GM23338 (cell line): ENCODE data around the gene LILRA6. TPM values are rescaled to one million over a fixed set of nuclear protein-coding genes. Genes with fewer than 3 reads are reported as not detected.

Source experiments
- ATAC-seq: fragments of 200-7000 bp; cut with Tn5 transposase; 3 replicates; pipeline ENCODE4 v1.9.1; 2020
- DNase-seq: peaks from one replicate; pipeline ENCODE4 v3.0.0-alpha.2; 2015; ENCODE audit warnings: low spot score
- H2AFZ ChIP-seq: fragments of 200-600 bp; sonication (generic); 2 replicates; pipeline ENCODE4 v1.8.0; 2016; ENCODE audit warnings: antibody characterized with exemption, mild to moderate bottlenecking, moderate library complexity
- H3F3A ChIP-seq: fragments of 200-600 bp; sonication (generic); replicated peaks from 2 replicates; pipeline ENCODE4 v1.8.0; 2017; ENCODE audit warnings: antibody characterized with exemption, mixed run types, low read depth
- H3K27ac ChIP-seq: fragments of 200-600 bp; sonication (generic); 2 replicates; pipeline ENCODE4 v1.6.1; 2016; ENCODE audit warnings: low read depth
- H3K27me3 ChIP-seq: fragments of 200-600 bp; sonication (generic); 2 replicates; pipeline ENCODE4 v1.8.0; 2016; ENCODE audit warnings: mild to moderate bottlenecking, mixed run types, moderate library complexity; ENCODE audit not compliant: insufficient read depth
- H3K36me3 ChIP-seq: fragments of 200-600 bp; sonication (generic); 2 replicates; pipeline ENCODE4 v1.8.0; 2016; ENCODE audit warnings: mild to moderate bottlenecking; ENCODE audit not compliant: insufficient read depth
- H3K4me1 ChIP-seq: fragments of 200-600 bp; sonication (generic); 2 replicates; pipeline ENCODE4 v1.8.0; 2016; ENCODE audit warnings: mild to moderate bottlenecking, moderate library complexity; ENCODE audit not compliant: insufficient read depth
- H3K4me2 ChIP-seq: fragments of 200-600 bp; sonication (generic); 2 replicates; pipeline ENCODE4 v1.7.1; 2017; ENCODE audit warnings: mixed run types
- H3K4me3 ChIP-seq: fragments of 200-600 bp; sonication (generic); 2 replicates; pipeline ENCODE4 v1.6.1; 2016; ENCODE audit warnings: mixed run types
- H3K79me2 ChIP-seq: fragments of 200-600 bp; sonication (generic); replicated peaks from 2 replicates; pipeline ENCODE4 v1.8.0; 2017; ENCODE audit warnings: mild to moderate bottlenecking; ENCODE audit not compliant: insufficient read depth
- H3K9me2 ChIP-seq: fragments of 200-600 bp; sonication (generic); 2 replicates; pipeline ENCODE4 v1.8.0; 2017; ENCODE audit not compliant: insufficient read depth
- H4K20me1 ChIP-seq: fragments of 200-600 bp; sonication (generic); replicated peaks from 2 replicates; pipeline ENCODE4 v1.8.0; 2017; ENCODE audit warnings: mild to moderate bottlenecking; ENCODE audit not compliant: insufficient read depth
- H3K27ac Mint-ChIP-seq: 2 replicates; pipeline ENCODE4 v1.8.0; 2020; ENCODE audit warnings: inconsistent platforms, mild to moderate bottlenecking, moderate library complexity, mixed read lengths
- H3K27me3 Mint-ChIP-seq: 3 replicates; pipeline ENCODE4 v1.8.0; 2022; ENCODE audit warnings: low read depth, mild to moderate bottlenecking, moderate library complexity, mixed read lengths, inconsistent platforms; ENCODE audit not compliant: insufficient read depth, poor library complexity
- H3K36me3 Mint-ChIP-seq: 3 replicates; pipeline ENCODE4 v1.8.0; 2021; ENCODE audit warnings: low read depth, mild to moderate bottlenecking, inconsistent platforms, moderate library complexity, mixed read lengths
- H3K4me1 Mint-ChIP-seq: 3 replicates; pipeline ENCODE4 v1.8.0; 2020; ENCODE audit warnings: mild to moderate bottlenecking, inconsistent platforms, mixed read lengths
- H3K4me3 Mint-ChIP-seq: 3 replicates; pipeline ENCODE4 v1.8.0; 2021; ENCODE audit warnings: moderate library complexity, mild to moderate bottlenecking, inconsistent platforms, mixed read lengths
- H3K9me3 Mint-ChIP-seq: 3 replicates; pipeline ENCODE4 v1.8.0; 2020; ENCODE audit warnings: moderate library complexity, mild to moderate bottlenecking, inconsistent platforms, mixed read lengths
- CREB1 ChIP-seq: fragments of 250-450 bp; sonication (Bioruptor Pico); IDR thresholded peaks from 2 replicates; pipeline ENCODE4 v1.5.0; 2020; ENCODE audit warnings: low read depth, mild to moderate bottlenecking, moderate library complexity
- EZH2 ChIP-seq: fragments of 200-600 bp; sonication (generic); IDR thresholded peaks from one replicate; pipeline ENCODE4 v1.8.0; 2017; ENCODE audit warnings: antibody characterized with exemption, mild to moderate bottlenecking, low read depth; ENCODE audit not compliant: unreplicated experiment
- EZH2phosphoT487 ChIP-seq: fragments of 200-600 bp; sonication (generic); IDR thresholded peaks from one replicate; pipeline ENCODE4 v1.8.1; 2018; ENCODE audit warnings: antibody characterized with exemption; ENCODE audit not compliant: unreplicated experiment
- JUNB ChIP-seq: IDR thresholded peaks from one replicate; pipeline ENCODE4 v1.6.1; 2016; ENCODE audit warnings: antibody characterized with exemption; ENCODE audit not compliant: unreplicated experiment
- NANOG ChIP-seq: IDR thresholded peaks from 2 replicates; pipeline ENCODE4 v1.6.1; 2016; ENCODE audit warnings: antibody characterized with exemption, borderline replicate concordance
- POLR2AphosphoS5 ChIP-seq: IDR thresholded peaks from 2 replicates; pipeline ENCODE4 v1.6.1; 2016; ENCODE audit warnings: antibody characterized with exemption, low read depth
- STAT1 ChIP-seq: IDR thresholded peaks from one replicate; pipeline ENCODE4 v1.6.1; 2016; ENCODE audit warnings: antibody characterized with exemption; ENCODE audit not compliant: unreplicated experiment
- ZNF114 ChIP-seq: fragments of 250-450 bp; sonication (Bioruptor Pico); IDR thresholded peaks from 2 replicates; pipeline ENCODE4 v1.5.0; 2020; ENCODE audit warnings: mild to moderate bottlenecking, moderate library complexity
- ZNF331 ChIP-seq: fragments of 250-450 bp; sonication (Bioruptor Pico); IDR thresholded peaks from 2 replicates; pipeline ENCODE4 v1.5.0; 2020; ENCODE audit warnings: low read depth, mild to moderate bottlenecking, moderate library complexity
- polyA plus RNA-seq: library from polyadenylated mRNA; unstranded; fragments of >200 nt; fragmentation: Nextera tagmentation; extraction: Ambion mirVana; gene quantifications from 2 replicates; pipeline ENCODE4 v1.2.1, GENCODE V29; 2016
- total RNA-seq: library from RNA; depleted of rRNA; stranded (reverse); fragments of >200 nt; shearing (Covaris generic); gene quantifications from 2 replicates; pipeline ENCODE4 v1.2.3, GENCODE V29; 2014
- TF ChIP-seq, protein P1 (sequence below): IDR thresholded peaks from one replicate; pipeline ENCODE4 v1.6.1; 2018; ENCODE audit warnings: antibody characterized with exemption; ENCODE audit not compliant: unreplicated experiment
- TF ChIP-seq, protein P2 (sequence below), 2 experiments: fragments of 200-600 bp in 1 of 2; sonication (generic) in 1 of 2; conservative IDR thresholded peaks; 2 replicates each; pipeline versions ENCODE4 v1.5.1 to v1.6.1; 2016 to 2017; ENCODE audit warnings: antibody characterized with exemption in 2 of 2, low read depth in 2 of 2, mild to moderate bottlenecking in 2 of 2, moderate library complexity in 1 of 2
- TF ChIP-seq, protein P3 (sequence below): fragments of 250-450 bp; sonication (Bioruptor Pico); IDR thresholded peaks from 2 replicates; pipeline ENCODE4 v1.5.0; 2020; ENCODE audit warnings: mild to moderate bottlenecking, moderate library complexity
- TF ChIP-seq, protein P4 (sequence below): IDR thresholded peaks from 2 replicates; pipeline ENCODE4 v1.6.1; 2016; ENCODE audit warnings: antibody characterized with exemption

LILRA6 gene
- total and polyA plus RNA-seq, 2 experiments from 2014 or later = not detected

DNA sequence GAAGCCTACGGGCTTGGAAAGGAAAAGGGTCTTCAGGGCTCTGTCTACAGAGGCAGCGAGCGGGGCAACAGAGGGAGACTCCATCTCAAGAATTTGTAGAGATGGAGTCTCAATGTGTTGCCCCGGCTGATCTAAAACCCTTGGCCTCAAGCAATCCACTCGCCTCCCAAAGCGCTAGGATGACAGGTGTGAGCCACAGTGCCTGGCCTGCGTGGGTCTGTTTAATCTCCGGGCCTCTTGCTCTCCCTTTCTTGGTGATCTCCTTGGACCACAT, 33.9 kb downstream of the LILRA6 start:
- H3K9me3 Mint-ChIP-seq = peaks cover 3% of the 10 kb centered on the region; the same call in 1 of the 3 replicates
- H3K4me1 Mint-ChIP-seq = peaks cover 39% of the 10 kb centered on the region
- H3K27me3 ChIP-seq = no peaks in the 10 kb centered on the region
- H3K9me2 ChIP-seq = no peaks in the 10 kb centered on the region
- peaks cover 32% of the 10 kb centered on the region for H3K36me3 ChIP-seq
- no peak overlapping the region for H2AFZ ChIP-seq
- H3K4me3 Mint-ChIP-seq = no peak overlapping the region; the same call in 2 of the 3 replicates
- H3K4me2 ChIP-seq = peak overlapping the region; percentile 14; the same call in 1 of the 2 replicates
- H3K27me3 Mint-ChIP-seq = peaks cover 53% of the 10 kb centered on the region
- DNase-seq (peak; percentile 38), ATAC-seq (no peak; the same call in 2 of the 3 replicates)
- peaks cover 51% of the 10 kb centered on the region for H3F3A ChIP-seq
- peak overlapping the region; percentile 83 for H3K27ac Mint-ChIP-seq
- peaks cover 33% of the 10 kb centered on the region for H3K79me2 ChIP-seq
- H4K20me1 ChIP-seq = peaks cover 43% of the 10 kb centered on the region
- peak overlapping the region; percentile 94 for H3K27ac ChIP-seq
- TF ChIP-seq EZH2 (no peak), ZNF331 (CRISPR knock-in tag) (no peak), CREB1 (CRISPR knock-in tag) (no peak), EZH2phosphoT487 (no peak), ZNF114 (CRISPR knock-in tag) (no peak), JUNB (no peak), STAT1 (no peak), POLR2AphosphoS5 (no peak), NANOG (no peak)
- TF ChIP-seq, protein P1, sequence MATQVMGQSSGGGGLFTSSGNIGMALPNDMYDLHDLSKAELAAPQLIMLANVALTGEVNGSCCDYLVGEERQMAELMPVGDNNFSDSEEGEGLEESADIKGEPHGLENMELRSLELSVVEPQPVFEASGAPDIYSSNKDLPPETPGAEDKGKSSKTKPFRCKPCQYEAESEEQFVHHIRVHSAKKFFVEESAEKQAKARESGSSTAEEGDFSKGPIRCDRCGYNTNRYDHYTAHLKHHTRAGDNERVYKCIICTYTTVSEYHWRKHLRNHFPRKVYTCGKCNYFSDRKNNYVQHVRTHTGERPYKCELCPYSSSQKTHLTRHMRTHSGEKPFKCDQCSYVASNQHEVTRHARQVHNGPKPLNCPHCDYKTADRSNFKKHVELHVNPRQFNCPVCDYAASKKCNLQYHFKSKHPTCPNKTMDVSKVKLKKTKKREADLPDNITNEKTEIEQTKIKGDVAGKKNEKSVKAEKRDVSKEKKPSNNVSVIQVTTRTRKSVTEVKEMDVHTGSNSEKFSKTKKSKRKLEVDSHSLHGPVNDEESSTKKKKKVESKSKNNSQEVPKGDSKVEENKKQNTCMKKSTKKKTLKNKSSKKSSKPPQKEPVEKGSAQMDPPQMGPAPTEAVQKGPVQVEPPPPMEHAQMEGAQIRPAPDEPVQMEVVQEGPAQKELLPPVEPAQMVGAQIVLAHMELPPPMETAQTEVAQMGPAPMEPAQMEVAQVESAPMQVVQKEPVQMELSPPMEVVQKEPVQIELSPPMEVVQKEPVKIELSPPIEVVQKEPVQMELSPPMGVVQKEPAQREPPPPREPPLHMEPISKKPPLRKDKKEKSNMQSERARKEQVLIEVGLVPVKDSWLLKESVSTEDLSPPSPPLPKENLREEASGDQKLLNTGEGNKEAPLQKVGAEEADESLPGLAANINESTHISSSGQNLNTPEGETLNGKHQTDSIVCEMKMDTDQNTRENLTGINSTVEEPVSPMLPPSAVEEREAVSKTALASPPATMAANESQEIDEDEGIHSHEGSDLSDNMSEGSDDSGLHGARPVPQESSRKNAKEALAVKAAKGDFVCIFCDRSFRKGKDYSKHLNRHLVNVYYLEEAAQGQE = no peak
- TF ChIP-seq, protein P2, sequence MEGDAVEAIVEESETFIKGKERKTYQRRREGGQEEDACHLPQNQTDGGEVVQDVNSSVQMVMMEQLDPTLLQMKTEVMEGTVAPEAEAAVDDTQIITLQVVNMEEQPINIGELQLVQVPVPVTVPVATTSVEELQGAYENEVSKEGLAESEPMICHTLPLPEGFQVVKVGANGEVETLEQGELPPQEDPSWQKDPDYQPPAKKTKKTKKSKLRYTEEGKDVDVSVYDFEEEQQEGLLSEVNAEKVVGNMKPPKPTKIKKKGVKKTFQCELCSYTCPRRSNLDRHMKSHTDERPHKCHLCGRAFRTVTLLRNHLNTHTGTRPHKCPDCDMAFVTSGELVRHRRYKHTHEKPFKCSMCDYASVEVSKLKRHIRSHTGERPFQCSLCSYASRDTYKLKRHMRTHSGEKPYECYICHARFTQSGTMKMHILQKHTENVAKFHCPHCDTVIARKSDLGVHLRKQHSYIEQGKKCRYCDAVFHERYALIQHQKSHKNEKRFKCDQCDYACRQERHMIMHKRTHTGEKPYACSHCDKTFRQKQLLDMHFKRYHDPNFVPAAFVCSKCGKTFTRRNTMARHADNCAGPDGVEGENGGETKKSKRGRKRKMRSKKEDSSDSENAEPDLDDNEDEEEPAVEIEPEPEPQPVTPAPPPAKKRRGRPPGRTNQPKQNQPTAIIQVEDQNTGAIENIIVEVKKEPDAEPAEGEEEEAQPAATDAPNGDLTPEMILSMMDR (conservative IDR thresholded peaks at IDR 0.05; ENCODE audit: low read depth in 2 of 2) = no peak
- TF ChIP-seq, protein P3, sequence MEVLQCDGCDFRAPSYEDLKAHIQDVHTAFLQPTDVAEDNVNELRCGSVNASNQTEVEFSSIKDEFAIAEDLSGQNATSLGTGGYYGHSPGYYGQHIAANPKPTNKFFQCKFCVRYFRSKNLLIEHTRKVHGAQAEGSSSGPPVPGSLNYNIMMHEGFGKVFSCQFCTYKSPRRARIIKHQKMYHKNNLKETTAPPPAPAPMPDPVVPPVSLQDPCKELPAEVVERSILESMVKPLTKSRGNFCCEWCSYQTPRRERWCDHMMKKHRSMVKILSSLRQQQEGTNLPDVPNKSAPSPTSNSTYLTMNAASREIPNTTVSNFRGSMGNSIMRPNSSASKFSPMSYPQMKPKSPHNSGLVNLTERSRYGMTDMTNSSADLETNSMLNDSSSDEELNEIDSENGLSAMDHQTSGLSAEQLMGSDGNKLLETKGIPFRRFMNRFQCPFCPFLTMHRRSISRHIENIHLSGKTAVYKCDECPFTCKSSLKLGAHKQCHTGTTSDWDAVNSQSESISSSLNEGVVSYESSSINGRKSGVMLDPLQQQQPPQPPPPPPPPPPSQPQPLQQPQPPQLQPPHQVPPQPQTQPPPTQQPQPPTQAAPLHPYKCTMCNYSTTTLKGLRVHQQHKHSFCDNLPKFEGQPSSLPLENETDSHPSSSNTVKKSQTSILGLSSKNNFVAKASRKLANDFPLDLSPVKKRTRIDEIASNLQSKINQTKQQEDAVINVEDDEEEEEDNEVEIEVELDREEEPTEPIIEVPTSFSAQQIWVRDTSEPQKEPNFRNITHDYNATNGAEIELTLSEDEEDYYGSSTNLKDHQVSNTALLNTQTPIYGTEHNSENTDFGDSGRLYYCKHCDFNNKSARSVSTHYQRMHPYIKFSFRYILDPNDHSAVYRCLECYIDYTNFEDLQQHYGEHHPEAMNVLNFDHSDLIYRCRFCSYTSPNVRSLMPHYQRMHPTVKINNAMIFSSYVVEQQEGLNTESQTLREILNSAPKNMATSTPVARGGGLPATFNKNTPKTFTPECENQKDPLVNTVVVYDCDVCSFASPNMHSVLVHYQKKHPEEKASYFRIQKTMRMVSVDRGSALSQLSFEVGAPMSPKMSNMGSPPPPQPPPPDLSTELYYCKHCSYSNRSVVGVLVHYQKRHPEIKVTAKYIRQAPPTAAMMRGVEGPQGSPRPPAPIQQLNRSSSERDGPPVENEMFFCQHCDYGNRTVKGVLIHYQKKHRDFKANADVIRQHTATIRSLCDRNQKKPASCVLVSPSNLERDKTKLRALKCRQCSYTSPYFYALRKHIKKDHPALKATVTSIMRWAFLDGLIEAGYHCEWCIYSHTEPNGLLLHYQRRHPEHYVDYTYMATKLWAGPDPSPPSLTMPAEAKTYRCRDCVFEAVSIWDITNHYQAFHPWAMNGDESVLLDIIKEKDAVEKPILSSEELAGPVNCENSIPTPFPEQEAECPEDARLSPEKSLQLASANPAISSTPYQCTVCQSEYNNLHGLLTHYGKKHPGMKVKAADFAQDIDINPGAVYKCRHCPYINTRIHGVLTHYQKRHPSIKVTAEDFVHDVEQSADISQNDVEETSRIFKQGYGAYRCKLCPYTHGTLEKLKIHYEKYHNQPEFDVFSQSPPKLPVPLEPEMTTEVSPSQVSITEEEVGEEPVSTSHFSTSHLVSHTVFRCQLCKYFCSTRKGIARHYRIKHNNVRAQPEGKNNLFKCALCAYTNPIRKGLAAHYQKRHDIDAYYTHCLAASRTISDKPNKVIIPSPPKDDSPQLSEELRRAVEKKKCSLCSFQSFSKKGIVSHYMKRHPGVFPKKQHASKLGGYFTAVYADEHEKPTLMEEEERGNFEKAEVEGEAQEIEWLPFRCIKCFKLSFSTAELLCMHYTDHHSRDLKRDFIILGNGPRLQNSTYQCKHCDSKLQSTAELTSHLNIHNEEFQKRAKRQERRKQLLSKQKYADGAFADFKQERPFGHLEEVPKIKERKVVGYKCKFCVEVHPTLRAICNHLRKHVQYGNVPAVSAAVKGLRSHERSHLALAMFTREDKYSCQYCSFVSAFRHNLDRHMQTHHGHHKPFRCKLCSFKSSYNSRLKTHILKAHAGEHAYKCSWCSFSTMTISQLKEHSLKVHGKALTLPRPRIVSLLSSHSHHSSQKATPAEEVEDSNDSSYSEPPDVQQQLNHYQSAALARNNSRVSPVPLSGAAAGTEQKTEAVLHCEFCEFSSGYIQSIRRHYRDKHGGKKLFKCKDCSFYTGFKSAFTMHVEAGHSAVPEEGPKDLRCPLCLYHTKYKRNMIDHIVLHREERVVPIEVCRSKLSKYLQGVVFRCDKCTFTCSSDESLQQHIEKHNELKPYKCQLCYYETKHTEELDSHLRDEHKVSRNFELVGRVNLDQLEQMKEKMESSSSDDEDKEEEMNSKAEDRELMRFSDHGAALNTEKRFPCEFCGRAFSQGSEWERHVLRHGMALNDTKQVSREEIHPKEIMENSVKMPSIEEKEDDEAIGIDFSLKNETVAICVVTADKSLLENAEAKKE (CRISPR knock-in tag) = no peak
- TF ChIP-seq, protein P4, sequence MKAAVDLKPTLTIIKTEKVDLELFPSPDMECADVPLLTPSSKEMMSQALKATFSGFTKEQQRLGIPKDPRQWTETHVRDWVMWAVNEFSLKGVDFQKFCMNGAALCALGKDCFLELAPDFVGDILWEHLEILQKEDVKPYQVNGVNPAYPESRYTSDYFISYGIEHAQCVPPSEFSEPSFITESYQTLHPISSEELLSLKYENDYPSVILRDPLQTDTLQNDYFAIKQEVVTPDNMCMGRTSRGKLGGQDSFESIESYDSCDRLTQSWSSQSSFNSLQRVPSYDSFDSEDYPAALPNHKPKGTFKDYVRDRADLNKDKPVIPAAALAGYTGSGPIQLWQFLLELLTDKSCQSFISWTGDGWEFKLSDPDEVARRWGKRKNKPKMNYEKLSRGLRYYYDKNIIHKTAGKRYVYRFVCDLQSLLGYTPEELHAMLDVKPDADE = no peak
- H3K36me3 Mint-ChIP-seq = peaks cover 65% of the 10 kb centered on the region
- H3K4me1 ChIP-seq = peaks cover 18% of the 10 kb centered on the region
- H3K4me3 ChIP-seq = no peak overlapping the region
